AG04450 (cell line): Measurements from ENCODE around the gene TFF2. TPM values are rescaled to one million over a fixed set of nuclear protein-coding genes. Genes with fewer than 3 reads are reported as not detected.

Source experiments
- CTCF ChIA-PET: fragments of 300-600, 350-600 bp; formaldehyde crosslinking; extraction: SDS; loops from one replicate; lab custom pipeline; 2022; ENCODE audit warnings: antibody characterized with exemption, inconsistent platforms; lab: Charles Lee
- POLR2A ChIA-PET: fragments of 350-600 bp; formaldehyde crosslinking; extraction: SDS; loops from one replicate; lab custom pipeline; 2021; ENCODE audit warnings: antibody characterized with exemption, inconsistent platforms; lab: Yijun Ruan, JAX
- DNase-seq: peaks from one replicate; pipeline ENCODE4 v3.0.0-alpha.2; 2011; ENCODE audit warnings: low read depth, low spot score
- H3K27ac ChIP-seq: one replicate; pipeline ENCODE4 v1.5.1; 2012; ENCODE audit warnings: low read depth, low read length, control low read depth
- H3K27me3 ChIP-seq: one replicate; pipeline ENCODE4 v1.6.0; 2012; ENCODE audit warnings: low read length; ENCODE audit not compliant: control insufficient read depth, insufficient read depth
- H3K4me3 ChIP-seq: 2 replicates; pipeline ENCODE4 v1.5.1; 2011; ENCODE audit warnings: mild to moderate bottlenecking, low read depth, low read length, control low read depth
- H3K9me3 ChIP-seq: 2 replicates; pipeline ENCODE4 v1.5.1; 2012; ENCODE audit warnings: low read length; ENCODE audit not compliant: control insufficient read depth, insufficient read depth
- CTCF ChIP-seq: IDR thresholded peaks from 2 replicates; pipeline ENCODE4 v1.5.1; 2011; ENCODE audit warnings: low read depth, low read length, control low read depth, inconsistent platforms
- polyA plus RNA-seq: library from polyadenylated mRNA; depleted of rRNA; stranded (reverse); fragments of >200 nt; gene quantifications from 2 replicates; pipeline ENCODE4 v1.2.3, GENCODE V29; 2011

Gene TFF2
- polyA plus RNA-seq, 1 experiment: not detected

GRCh38 chr21:42389449-42389835 is 38.6 kb upstream of the TFF2 start:
- no peak for DNase-seq
- TF ChIP-seq CTCF: no peak
- no peaks in the 10 kb centered on the region; the same call in 1 of the 2 replicates for H3K9me3 ChIP-seq
- peaks cover 5% of the 10 kb centered on the region for H3K27me3 ChIP-seq
- ChIA-PET CTCF (no interaction called here), POLR2A (no interaction called here)
- H3K27ac ChIP-seq: no peak overlapping the region
- H3K4me3 ChIP-seq: no peak overlapping the region

GRCh38 chr21:42388740-42389448 is 38.1 kb upstream of the TFF2 start:
- H3K9me3 ChIP-seq: no peaks in the 10 kb centered on the region; the same call in 1 of the 2 replicates
- no peak for DNase-seq
- CTCF ChIA-PET: no interaction called here

GRCh38 chr21:42387843-42388340 is 37.1 kb upstream of the TFF2 start:
- ChIA-PET POLR2A (no interaction called here), CTCF (interaction anchor here (0.6 kb wide), 1 partner anchor 229 kb away, joined by 6 read pairs; no protein-coding TSS in a partner anchor)
- peaks cover 5% of the 10 kb centered on the region for H3K27me3 ChIP-seq
- no peak overlapping the region for H3K4me3 ChIP-seq
- H3K27ac ChIP-seq: no peak overlapping the region
- H3K9me3 ChIP-seq: no peaks in the 10 kb centered on the region; the same call in 1 of the 2 replicates
- TF ChIP-seq CTCF: no peak
- no peak for DNase-seq

More at GRCh38 chr21:42388740-42389448, 38.1 kb upstream of the TFF2 start:
- Histone ChIP-seq H3K4me3 (no peak overlapping the region), H3K27ac (no peak overlapping the region), H3K27me3 (peaks cover 5% of the 10 kb centered on the region)
- TF ChIP-seq CTCF: no peak
- POLR2A ChIA-PET: no interaction called here

GRCh38 chr21:42387164-42387563 is 36.4 kb upstream of the TFF2 start:
- Histone ChIP-seq H3K4me3 (no peak overlapping the region), H3K27ac (no peak overlapping the region), H3K9me3 (no peaks in the 10 kb centered on the region; the same call in 1 of the 2 replicates), H3K27me3 (peaks cover 5% of the 10 kb centered on the region)
- TF ChIP-seq CTCF: no peak
- CTCF ChIA-PET: interaction anchor here (0.6 kb wide), 1 partner anchor 229 kb away, joined by 6 read pairs; no protein-coding TSS in a partner anchor
- POLR2A ChIA-PET: no interaction called here
- DNase-seq: no peak

- no peak overlapping the region for H3K27ac ChIP-seq
- H3K9me3 ChIP-seq: no peaks in the 10 kb centered on the region; the same call in 1 of the 2 replicates
- H3K27me3 ChIP-seq: peaks cover 5% of the 10 kb centered on the region
- ChIA-PET POLR2A (no interaction called here), CTCF (no interaction called here)
- no peak overlapping the region for H3K4me3 ChIP-seq
- no peak for TF ChIP-seq CTCF
- DNase-seq: no peak
Observed at GRCh38 chr21:42386034-42386591, 35.3 kb upstream of the TFF2 start.
